ENCODE results near the gene CFAP45. TPM values are rescaled to one million over a fixed set of nuclear protein-coding genes. Genes with fewer than 3 reads are reported as not detected.

Gene CFAP45
- total and polyA plus RNA-seq, 2 experiments from 2014 or later: 0.36 TPM; not detected in 1

- Histone ChIP-seq H3K27ac (ENCODE audit: low read depth) (peak overlapping the region; percentile 16; the same call in 1 of the 2 replicates), H3K27me3 (ENCODE audit: insufficient read depth) (no peaks in the 10 kb centered on the region), H3K9me2 (ENCODE audit: insufficient read depth) (no peaks in the 10 kb centered on the region), H3K79me2 (replicated peaks; ENCODE audit: insufficient read depth) (no peaks in the 10 kb centered on the region), H2AFZ (no peak overlapping the region), H3K4me1 (ENCODE audit: insufficient read depth) (peaks cover 24% of the 10 kb centered on the region), H3K4me3 (no peak overlapping the region), H3F3A (replicated peaks; ENCODE audit: low read depth) (no peaks in the 10 kb centered on the region), H3K4me2 (no peak overlapping the region), H3K36me3 (ENCODE audit: insufficient read depth) (no peaks in the 10 kb centered on the region), H4K20me1 (replicated peaks; ENCODE audit: insufficient read depth) (no peaks in the 10 kb centered on the region)
- Mint-ChIP-seq H3K36me3 (ENCODE audit: low read depth) (peaks cover 11% of the 10 kb centered on the region), H3K9me3 (no peaks in the 10 kb centered on the region), H3K4me3 (no peak overlapping the region), H3K27me3 (ENCODE audit: insufficient read depth, low read depth, poor library complexity) (peaks cover 22% of the 10 kb centered on the region), H3K4me1 (peaks cover 50% of the 10 kb centered on the region), H3K27ac (no peak overlapping the region)
- peak; percentile 7 for ATAC-seq
- no peak for DNase-seq (ENCODE audit: low spot score)
- TF ChIP-seq NANOG (IDR thresholded peaks at IDR 0.05; ENCODE audit: borderline replicate concordance) (no peak), STAT1 (IDR thresholded peaks at IDR 0.05; ENCODE audit: unreplicated experiment) (no peak), REST (IDR thresholded peaks at IDR 0.05; ENCODE audit: unreplicated experiment) (no peak), POLR2AphosphoS5 (IDR thresholded peaks at IDR 0.05; ENCODE audit: low read depth) (no peak), ZNF331 (CRISPR knock-in tag; IDR thresholded peaks at IDR 0.05; ENCODE audit: low read depth) (no peak), JUNB (IDR thresholded peaks at IDR 0.05; ENCODE audit: unreplicated experiment) (no peak), CREB1 (CRISPR knock-in tag; IDR thresholded peaks at IDR 0.05; ENCODE audit: low read depth) (no peak), ZNF114 (CRISPR knock-in tag; IDR thresholded peaks at IDR 0.05) (no peak), ETS1 (IDR thresholded peaks at IDR 0.05) (no peak), EZH2 (IDR thresholded peaks at IDR 0.05; ENCODE audit: low read depth, unreplicated experiment) (no peak), EZH2phosphoT487 (IDR thresholded peaks at IDR 0.05; ENCODE audit: unreplicated experiment) (no peak)
- TF ChIP-seq, protein P1, sequence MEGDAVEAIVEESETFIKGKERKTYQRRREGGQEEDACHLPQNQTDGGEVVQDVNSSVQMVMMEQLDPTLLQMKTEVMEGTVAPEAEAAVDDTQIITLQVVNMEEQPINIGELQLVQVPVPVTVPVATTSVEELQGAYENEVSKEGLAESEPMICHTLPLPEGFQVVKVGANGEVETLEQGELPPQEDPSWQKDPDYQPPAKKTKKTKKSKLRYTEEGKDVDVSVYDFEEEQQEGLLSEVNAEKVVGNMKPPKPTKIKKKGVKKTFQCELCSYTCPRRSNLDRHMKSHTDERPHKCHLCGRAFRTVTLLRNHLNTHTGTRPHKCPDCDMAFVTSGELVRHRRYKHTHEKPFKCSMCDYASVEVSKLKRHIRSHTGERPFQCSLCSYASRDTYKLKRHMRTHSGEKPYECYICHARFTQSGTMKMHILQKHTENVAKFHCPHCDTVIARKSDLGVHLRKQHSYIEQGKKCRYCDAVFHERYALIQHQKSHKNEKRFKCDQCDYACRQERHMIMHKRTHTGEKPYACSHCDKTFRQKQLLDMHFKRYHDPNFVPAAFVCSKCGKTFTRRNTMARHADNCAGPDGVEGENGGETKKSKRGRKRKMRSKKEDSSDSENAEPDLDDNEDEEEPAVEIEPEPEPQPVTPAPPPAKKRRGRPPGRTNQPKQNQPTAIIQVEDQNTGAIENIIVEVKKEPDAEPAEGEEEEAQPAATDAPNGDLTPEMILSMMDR (conservative IDR thresholded peaks at IDR 0.05; ENCODE audit: low read depth in 2 of 2): no peak
- TF ChIP-seq, protein P2, sequence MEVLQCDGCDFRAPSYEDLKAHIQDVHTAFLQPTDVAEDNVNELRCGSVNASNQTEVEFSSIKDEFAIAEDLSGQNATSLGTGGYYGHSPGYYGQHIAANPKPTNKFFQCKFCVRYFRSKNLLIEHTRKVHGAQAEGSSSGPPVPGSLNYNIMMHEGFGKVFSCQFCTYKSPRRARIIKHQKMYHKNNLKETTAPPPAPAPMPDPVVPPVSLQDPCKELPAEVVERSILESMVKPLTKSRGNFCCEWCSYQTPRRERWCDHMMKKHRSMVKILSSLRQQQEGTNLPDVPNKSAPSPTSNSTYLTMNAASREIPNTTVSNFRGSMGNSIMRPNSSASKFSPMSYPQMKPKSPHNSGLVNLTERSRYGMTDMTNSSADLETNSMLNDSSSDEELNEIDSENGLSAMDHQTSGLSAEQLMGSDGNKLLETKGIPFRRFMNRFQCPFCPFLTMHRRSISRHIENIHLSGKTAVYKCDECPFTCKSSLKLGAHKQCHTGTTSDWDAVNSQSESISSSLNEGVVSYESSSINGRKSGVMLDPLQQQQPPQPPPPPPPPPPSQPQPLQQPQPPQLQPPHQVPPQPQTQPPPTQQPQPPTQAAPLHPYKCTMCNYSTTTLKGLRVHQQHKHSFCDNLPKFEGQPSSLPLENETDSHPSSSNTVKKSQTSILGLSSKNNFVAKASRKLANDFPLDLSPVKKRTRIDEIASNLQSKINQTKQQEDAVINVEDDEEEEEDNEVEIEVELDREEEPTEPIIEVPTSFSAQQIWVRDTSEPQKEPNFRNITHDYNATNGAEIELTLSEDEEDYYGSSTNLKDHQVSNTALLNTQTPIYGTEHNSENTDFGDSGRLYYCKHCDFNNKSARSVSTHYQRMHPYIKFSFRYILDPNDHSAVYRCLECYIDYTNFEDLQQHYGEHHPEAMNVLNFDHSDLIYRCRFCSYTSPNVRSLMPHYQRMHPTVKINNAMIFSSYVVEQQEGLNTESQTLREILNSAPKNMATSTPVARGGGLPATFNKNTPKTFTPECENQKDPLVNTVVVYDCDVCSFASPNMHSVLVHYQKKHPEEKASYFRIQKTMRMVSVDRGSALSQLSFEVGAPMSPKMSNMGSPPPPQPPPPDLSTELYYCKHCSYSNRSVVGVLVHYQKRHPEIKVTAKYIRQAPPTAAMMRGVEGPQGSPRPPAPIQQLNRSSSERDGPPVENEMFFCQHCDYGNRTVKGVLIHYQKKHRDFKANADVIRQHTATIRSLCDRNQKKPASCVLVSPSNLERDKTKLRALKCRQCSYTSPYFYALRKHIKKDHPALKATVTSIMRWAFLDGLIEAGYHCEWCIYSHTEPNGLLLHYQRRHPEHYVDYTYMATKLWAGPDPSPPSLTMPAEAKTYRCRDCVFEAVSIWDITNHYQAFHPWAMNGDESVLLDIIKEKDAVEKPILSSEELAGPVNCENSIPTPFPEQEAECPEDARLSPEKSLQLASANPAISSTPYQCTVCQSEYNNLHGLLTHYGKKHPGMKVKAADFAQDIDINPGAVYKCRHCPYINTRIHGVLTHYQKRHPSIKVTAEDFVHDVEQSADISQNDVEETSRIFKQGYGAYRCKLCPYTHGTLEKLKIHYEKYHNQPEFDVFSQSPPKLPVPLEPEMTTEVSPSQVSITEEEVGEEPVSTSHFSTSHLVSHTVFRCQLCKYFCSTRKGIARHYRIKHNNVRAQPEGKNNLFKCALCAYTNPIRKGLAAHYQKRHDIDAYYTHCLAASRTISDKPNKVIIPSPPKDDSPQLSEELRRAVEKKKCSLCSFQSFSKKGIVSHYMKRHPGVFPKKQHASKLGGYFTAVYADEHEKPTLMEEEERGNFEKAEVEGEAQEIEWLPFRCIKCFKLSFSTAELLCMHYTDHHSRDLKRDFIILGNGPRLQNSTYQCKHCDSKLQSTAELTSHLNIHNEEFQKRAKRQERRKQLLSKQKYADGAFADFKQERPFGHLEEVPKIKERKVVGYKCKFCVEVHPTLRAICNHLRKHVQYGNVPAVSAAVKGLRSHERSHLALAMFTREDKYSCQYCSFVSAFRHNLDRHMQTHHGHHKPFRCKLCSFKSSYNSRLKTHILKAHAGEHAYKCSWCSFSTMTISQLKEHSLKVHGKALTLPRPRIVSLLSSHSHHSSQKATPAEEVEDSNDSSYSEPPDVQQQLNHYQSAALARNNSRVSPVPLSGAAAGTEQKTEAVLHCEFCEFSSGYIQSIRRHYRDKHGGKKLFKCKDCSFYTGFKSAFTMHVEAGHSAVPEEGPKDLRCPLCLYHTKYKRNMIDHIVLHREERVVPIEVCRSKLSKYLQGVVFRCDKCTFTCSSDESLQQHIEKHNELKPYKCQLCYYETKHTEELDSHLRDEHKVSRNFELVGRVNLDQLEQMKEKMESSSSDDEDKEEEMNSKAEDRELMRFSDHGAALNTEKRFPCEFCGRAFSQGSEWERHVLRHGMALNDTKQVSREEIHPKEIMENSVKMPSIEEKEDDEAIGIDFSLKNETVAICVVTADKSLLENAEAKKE (CRISPR knock-in tag; IDR thresholded peaks at IDR 0.05): no peak
These were observed 15.7 kb upstream of the CFAP45 start for GRCh38 chr1:159915571-159916241.

Data from GM23338 (cell line).